GM23248 (cell line): ENCODE results near the gene SLC9A6.

ENCODE experiments used
- EZH2 ChIP-seq: fragments of 200-600 bp; sonication (generic); IDR thresholded peaks from 2 replicates; pipeline ENCODE4 v1.6.1; 2018; ENCODE audit warnings: antibody characterized with exemption, mild to moderate bottlenecking; ENCODE audit not compliant: insufficient read depth, poor library complexity, severe bottlenecking
- EZH2phosphoT487 ChIP-seq: fragments of 200-600 bp; sonication (generic); IDR thresholded peaks from 2 replicates; pipeline ENCODE4 v1.6.1; 2018; ENCODE audit warnings: antibody characterized with exemption, moderate library complexity, mild to moderate bottlenecking, low read depth; ENCODE audit not compliant: insufficient read depth

- TF ChIP-seq EZH2phosphoT487 (no peak), EZH2 (no peak)
These were observed at the start of gene SLC9A6 for GRCh38 chrX:135985157-135985972.
